ENCODE measurements around the gene PIP5K1B. TPM values are rescaled to one million over a fixed set of nuclear protein-coding genes. Genes with fewer than 3 reads are reported as not detected.

PIP5K1B gene
- total RNA-seq, 4 donors from 2014 or later = 1.2 to 2.6 (median 2.0) TPM

DNA sequence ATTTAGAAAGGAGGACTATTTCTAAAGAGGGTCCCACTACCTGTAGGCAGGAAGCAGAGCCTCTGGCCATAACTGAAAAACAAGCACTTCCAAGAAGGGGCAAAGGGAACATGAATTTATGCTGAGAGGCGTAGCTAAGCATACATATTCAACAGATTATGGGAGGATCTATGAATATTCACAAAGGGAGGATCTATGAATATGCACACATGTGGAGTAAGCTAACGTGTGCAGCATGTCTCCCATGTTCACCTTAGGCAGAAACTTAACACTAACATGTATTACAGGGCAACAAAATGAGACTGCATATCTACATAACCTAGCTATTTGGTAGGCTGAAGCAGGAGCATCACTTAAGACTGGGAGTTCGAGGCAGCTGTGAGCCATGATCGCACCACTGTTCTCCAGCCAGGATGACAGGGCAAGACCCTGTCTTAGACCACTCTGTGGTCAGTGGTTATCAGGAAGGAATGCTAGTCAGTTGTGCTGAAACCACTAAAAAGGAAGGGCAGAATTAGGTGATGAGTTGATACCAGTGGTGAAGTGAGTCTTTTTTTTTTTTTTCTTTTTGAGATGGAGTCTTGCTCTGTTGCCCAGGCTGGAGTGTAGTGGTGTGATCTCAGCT lies 351.3 kb downstream of the PIP5K1B start:
- no peaks in the 10 kb centered on the region for H3K9me3 ChIP-seq
- H3K36me3 ChIP-seq = peaks cover 0 to 20% of the 10 kb centered on the region in 2 donors
- ATAC-seq (no peak), DNase-seq (no peak)
- in situ Hi-C loops (cut with MboI; ENCODE audit: low sequenced_read_pairs in 4 of 4) (loop anchor here (5.0 to 10.0 kb wide), 3 partner anchors 136 to 141 kb away; no protein-coding TSS in a partner anchor), intact Hi-C loops (cut with DNase I; ENCODE audit: low total_unique reads) (no loop called here)
- H3K27me3 ChIP-seq = no peaks in the 10 kb centered on the region
- no peak overlapping the region for H3K27ac ChIP-seq
- TF ChIP-seq, protein P1, sequence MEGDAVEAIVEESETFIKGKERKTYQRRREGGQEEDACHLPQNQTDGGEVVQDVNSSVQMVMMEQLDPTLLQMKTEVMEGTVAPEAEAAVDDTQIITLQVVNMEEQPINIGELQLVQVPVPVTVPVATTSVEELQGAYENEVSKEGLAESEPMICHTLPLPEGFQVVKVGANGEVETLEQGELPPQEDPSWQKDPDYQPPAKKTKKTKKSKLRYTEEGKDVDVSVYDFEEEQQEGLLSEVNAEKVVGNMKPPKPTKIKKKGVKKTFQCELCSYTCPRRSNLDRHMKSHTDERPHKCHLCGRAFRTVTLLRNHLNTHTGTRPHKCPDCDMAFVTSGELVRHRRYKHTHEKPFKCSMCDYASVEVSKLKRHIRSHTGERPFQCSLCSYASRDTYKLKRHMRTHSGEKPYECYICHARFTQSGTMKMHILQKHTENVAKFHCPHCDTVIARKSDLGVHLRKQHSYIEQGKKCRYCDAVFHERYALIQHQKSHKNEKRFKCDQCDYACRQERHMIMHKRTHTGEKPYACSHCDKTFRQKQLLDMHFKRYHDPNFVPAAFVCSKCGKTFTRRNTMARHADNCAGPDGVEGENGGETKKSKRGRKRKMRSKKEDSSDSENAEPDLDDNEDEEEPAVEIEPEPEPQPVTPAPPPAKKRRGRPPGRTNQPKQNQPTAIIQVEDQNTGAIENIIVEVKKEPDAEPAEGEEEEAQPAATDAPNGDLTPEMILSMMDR (IDR thresholded peaks at IDR 0.05 in 4 of 5, conservative IDR thresholded peaks at IDR 0.05 in 1 of 5) = no peak
- TF ChIP-seq POLR2A (IDR thresholded peaks at IDR 0.05) = no peak
- H3K4me3 ChIP-seq = no peak overlapping the region
- H3K4me1 ChIP-seq = no peaks in the 10 kb centered on the region

DNA sequence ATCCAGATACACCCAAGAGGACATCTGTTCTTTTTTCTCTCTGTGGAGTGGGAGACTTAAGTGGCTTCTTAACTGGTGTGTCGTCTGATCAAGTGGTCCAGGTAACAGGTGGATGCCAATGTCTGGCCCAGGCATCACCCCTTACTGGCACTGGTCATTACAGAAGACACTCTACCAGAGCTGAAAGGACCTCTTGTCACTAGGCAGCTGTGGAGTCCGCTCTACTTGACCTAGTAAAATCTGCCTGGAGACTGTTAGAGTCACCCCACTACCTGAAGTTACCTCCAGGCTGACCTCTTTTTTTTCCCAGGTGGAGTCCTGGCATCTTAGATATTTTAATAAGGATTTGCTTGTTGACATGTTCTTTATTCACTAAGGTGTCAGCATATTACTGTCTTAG lies 353.1 kb downstream of the PIP5K1B start:
- in situ Hi-C loops (cut with MboI; ENCODE audit: low sequenced_read_pairs in 4 of 4) = loop anchor here (5.0 to 10.0 kb wide), 3 partner anchors 134 to 139 kb away; no protein-coding TSS in a partner anchor
- intact Hi-C loops (cut with DNase I; ENCODE audit: low total_unique reads) = no loop called here
- no peak for ATAC-seq
- no peaks in the 10 kb centered on the region for H3K9me3 ChIP-seq
- no peaks in the 10 kb centered on the region for H3K4me1 ChIP-seq
- no peak for DNase-seq
- peaks cover 0 to 20% of the 10 kb centered on the region in 2 donors for H3K36me3 ChIP-seq
- no peak overlapping the region for H3K27ac ChIP-seq
- no peak overlapping the region for H3K4me3 ChIP-seq
- H3K27me3 ChIP-seq = no peaks in the 10 kb centered on the region
- no peak for TF ChIP-seq POLR2A (IDR thresholded peaks at IDR 0.05)
- TF ChIP-seq, protein P1 (IDR thresholded peaks at IDR 0.05 in 4 of 5, conservative IDR thresholded peaks at IDR 0.05 in 1 of 5) = no peak

Other genes starting within 250 kb of the PIP5K1B start
- gene TMEM252, start 164.4 kb upstream of the PIP5K1B start, total RNA-seq = not detected